Measurements from ENCODE around the gene UGCG.

GRCh38 chr9:111854799-111855198 is 41.8 kb upstream of the UGCG start:
- TF ChIP-seq CTCF (IDR thresholded peaks at IDR 0.05), result no peak
- no peak for TF ChIP-seq REST (IDR thresholded peaks at IDR 0.05; ENCODE audit: insufficient read depth in 1 of 2, low read depth in 2 of 2, low read length in 1 of 2)
- no peak for TF ChIP-seq TCF7L2 (IDR thresholded peaks at IDR 0.05; ENCODE audit: low read depth, low read length)
- no peak for TF ChIP-seq POLR2AphosphoS5 (IDR thresholded peaks at IDR 0.05; ENCODE audit: low read depth, low read length)
- TF ChIP-seq SIN3A (IDR thresholded peaks at IDR 0.05; ENCODE audit: borderline replicate concordance, insufficient read depth, low read depth, low read length), result no peak
